ENCODE measurements around the gene DNAJC6.
A peak's percentile ranks its signal among the peaks of the same experiment; 100 is the strongest.

Gene DNAJC6

DNA sequence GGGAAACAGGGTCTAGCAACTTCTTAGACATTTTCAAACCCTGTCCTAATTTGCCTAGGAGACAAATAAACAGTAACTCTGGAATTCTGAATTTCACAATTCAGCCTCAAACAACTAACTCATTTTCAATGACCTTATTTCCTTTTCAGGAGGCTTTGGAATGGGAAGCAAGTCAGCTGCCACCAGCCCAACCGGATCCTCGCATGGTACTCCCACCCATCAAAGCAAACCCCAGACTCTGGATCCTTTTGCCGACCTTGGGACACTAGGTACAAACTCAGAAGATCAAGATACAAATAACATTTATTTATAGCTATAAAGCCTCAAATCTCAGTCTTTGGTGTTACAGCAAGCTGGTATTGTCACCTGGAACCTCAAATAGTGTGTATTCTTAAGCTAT is 92.3 kb downstream of the DNAJC6 start:
- DNase-seq (ENCODE audit: low read depth) = no peak

DNA sequence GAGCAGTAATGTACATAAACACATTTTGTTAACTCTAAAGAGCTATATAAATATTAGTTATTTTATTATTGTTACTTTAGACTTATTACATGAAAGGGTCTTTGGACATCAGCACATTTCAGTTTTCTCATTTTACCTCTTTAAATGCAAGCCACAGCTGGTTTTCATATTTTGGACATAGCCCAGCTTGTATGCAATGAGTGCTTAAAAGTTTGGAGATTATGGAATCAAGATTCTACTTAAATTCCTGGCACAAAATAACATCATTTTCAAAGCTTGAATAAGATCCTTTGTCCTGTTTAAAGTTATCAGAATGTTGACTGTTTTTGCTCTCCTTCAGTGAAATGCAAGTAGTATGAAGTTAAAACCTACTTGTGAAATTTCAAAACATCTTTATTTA is 95.6 kb downstream of the DNAJC6 start:
- DNase-seq (ENCODE audit: low read depth) = no peak

DNA sequence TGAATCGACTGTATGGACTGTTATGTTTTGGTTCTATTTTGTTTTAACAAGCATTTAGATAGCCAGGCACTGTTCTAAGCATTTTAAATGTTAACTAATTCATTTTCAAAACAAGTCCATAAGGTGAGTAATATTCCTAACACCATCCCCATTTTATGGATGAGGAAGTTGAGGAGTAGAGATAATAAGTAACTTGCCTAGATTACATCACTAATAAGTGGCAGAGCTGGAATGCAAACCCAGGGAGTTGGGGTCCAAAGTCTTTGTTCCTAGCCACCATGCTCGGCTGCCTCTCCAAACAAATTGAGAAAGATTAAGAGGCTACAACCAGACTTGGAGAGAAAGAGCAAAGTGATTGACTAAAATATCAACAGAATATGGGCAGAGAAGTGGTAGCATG is 98.5 kb downstream of the DNAJC6 start:
- DNase-seq (ENCODE audit: low read depth) = no peak

DNA sequence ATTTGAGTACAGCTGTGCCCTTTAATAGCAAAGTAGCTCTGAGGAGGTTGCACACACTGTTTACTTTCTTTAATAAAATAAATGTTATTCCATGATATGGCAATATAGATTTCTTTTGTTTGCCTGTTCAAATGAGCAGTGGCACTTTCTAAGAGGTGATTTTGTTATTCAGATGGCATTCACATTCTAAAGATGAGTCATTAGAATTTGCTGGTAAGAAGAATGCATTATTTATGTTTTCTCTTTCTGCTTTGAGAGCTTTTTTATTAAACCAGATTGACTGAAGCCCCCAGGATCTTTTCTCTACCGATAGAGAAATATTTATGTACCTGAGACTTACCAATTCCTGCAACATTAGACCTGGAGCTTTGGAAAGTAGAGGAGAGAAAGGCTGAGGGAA is 100.0 kb downstream of the DNAJC6 start:
- DNase-seq (ENCODE audit: low read depth) = no peak

DNA sequence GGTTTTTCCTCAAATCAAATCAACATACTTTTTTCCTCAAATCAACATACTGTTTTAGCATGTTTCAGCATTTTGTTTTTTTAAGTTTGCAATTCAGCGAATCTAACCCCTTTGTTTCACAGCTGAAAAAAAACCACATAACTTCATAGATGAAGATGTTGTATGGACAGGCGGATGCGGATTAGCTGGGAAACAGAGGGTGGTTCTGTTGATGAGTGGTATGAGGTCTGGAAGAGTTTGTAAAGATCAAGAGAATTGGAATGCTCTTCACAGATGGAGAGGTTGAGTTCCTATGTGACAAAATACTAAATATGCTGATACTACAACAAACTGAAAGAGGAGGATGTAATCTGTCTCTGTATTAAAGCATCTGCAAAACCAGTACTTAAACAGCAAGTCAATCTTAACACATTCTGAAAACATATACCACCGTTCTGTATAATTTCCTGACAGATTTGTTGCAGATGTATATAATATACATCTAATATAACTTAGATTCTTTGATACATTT is 100.5 kb downstream of the DNAJC6 start:
- no peak for DNase-seq (ENCODE audit: low read depth)

DNA sequence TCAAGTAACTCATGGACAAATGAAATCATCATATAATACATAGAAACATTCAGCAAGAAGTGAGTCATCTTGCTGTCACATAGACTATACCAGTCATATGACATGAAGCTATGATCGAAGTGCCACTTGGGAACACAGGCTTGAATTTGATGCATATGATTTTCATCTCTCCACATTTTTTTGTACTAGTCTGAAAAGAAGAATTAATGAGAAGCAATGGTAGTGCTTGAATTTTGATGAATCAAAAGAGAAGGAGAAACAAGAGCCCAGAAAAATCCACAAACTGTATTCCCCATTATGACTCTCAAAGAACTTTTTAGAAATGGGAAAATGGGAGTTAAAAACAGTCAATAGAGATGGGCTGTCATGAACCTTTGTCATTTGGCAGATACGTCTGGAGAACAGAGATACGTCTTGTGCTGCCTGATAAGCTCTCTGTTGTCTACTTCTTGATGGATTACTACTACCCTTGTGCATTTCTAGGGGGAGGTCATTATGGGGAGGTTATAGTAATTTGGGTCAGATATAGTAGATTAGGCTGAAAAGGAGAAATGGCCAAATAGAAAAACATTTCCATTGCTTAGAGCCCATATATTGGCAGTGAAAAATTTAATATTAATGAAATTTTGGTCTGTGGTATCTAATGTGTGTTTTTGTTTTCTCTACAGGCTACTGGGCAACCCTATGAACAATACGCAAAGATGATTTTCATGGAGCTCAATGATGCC is 103.1 kb downstream of the DNAJC6 start:
- DNase-seq (ENCODE audit: low read depth) = no peak

DNA sequence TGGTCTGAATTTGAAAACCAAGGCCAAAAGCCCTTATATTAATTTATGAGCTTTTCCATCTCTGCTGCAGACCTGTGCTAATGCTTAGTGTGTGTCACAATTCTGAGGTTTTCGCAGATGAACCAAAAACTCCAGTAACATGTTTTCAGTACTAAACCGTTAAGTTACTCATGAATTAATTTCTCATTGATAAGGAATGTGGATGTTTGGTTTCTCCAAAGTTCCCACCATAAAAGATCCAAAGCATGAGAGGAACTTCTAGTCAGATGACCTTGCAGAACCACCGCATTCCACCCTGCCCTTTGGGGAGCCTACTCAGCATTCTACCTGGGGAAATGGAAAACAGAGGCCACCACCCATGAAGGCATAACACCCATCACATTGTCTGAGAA is 103.6 kb downstream of the DNAJC6 start:
- no peak for DNase-seq (ENCODE audit: low read depth)

DNA sequence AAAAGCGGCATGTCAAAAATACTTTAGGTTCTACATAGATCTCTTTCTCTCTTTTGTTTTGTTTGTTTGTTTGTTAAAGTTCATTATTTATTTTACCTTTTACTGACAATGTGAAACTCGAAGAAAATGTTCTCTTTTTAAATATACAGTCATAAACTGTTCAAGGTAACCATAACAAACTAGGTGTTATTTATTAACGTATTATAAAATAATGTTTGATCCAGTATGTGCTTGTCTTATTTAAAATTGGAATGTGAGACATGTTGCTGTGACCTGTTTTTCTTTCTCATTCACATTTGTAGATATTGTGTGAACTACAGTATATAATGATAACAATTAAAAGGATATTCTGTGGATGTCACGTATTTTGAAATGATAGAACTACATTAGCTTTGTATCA is 105.2 kb downstream of the DNAJC6 start:
- DNase-seq (ENCODE audit: low read depth) = no peak

DNA sequence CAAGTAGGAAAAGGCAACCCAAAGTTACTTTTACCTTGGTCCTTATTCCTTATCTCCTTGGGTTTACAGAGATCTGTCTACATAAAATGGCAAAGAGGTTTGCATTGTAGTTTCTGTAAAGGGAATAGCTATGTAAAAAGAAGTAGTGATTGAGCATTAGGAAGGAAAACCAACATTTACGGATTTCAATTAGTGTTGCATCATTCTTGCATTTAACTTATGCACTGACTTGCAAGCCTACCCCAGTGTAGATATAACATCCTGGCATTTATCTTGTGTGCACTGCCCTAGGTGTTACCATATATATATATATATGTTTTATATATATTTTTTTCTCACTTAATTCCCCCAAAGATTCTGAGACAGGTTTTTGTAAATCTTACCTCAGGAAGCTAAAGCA is 107.4 kb downstream of the DNAJC6 start:
- no peak for DNase-seq (ENCODE audit: low read depth)

DNA sequence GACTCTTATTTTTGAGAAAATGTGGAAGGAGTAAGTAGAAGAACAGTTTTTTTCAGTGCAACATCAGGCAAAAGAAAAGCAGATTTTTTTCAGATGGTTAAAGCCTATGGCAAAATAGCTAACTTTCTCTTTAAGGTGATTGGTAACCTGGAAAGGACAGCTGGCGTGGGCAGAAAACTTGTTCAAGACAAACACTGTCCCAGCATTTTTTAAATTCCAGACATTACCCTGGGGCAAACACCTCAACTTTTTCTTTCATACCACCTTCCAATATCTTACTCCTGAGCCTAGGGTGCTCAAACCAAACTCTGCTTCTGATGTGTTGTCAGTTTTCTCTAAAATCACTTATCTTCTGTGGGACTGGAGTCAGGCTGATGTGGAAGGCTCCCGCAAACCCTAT is 108.4 kb downstream of the DNAJC6 start:
- DNase-seq (ENCODE audit: low read depth) = no peak

DNA sequence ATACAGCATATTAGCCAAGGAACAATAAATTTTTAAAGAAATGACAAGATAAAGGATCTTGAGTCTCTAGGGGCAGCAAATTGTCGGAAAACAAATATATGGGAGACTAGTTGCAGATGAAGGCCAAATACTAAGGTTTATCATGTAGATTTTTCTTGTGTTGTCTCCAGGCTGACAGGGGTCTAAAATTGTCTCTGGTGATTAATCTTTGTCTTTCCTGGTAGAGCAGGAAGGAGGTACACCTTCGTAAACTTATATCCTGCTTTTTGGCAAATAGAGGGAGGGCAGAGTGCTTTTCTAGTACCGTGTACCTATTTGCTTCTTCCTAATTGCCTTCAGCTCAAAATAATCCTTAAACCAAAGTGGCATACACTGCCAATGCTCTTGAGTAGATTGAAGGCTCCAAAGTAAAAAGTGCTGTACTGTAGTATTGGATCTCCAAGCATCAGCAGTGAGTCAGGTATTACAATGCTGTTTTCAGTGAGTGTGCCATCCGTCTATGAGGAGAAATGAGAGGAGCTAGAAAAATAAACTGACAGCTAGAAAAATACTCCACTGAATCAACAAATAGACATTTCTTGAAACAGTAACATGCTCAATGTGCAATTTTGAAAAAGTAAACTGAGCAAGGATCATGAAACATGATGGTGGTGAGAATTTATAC is 109.3 kb downstream of the DNAJC6 start:
- DNase-seq (ENCODE audit: low read depth) = no peak

DNA sequence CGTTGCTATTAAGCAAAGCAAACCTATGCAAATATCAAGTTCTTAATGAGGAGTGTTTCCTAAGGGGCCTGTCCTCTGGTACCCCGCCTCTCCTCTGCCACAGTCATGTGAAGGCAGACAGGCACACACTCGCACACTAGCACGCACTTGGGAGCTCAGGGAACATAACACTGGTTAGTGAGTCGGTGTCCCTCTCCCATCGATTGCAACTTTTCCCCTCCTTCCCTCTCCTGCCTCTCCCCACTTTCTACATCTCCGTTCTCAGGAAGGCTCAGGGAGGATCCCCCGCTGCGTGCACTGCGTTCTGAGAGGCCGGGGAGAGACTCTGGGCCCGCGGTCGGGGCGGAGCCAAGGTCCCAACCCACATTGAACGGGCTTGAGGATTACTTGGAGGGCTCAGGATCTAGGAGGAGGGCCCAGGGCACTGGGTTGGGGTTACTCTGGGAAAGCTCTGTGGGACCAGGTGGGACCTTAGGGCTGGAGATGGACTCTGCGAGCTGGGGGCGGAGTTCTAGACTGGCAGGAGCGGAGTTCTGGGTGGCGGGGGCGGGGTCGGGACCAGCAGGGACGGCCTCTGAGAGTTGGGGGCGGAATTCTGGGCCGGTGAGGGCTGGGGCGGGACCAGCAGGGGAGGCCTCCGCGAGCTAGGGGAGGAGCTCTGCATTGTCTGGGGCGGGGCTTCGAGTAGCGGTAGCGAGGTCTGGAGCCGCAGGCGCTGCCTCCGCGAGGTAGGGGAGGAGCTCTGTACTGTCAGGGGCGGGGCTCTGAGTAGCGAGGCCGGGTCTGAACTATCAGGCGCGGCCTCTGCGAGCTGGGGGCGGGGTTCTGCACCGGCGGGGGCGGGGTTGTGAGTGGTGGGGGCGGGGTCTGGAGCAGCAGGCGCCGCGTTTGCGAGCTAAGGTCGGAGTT is 110.6 kb downstream of the DNAJC6 start:
- DNase-seq (ENCODE audit: low read depth) = peak; percentile 96

DNA sequence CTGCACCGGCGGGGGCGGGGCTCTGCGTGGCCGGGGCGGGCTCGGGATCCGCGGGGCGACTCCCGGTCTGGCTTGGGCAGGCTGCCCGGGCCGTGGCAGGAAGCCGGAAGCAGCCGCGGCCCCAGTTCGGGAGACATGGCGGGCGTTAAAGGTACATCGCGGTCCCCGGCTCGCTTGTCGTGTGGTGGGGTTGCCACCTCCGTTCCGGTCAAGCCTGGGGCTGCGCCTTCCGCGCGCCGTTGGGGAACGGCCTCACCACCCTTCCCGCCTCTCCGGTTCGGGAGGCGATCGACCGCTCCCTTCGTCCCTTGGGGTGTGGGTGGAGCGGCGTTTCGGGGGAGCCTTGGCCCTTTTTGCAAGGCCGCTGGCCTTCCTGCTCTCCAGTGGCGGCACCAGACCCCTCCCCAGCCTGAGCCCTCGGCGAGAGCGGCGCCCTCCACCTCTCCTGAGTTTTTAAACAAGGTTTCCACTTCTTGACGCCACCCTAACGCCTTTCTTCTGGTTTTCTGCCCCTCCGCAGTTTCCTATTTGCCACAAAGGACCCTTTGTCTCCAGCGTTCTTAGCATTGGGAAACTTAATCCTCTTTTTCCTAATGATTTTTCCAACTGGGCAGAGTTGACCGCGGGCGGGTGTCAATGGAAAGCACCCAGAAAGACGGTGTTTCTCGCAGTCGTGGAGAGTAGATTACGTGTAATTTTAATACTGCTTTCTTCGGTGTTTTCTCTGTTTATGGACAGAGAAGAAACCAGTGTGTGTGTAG is 111.4 kb downstream of the DNAJC6 start, which contains the start of the genes LEPR and LEPROT:
TSS of gene LEPR (plus strand) at position 79 of the 761 bp plus-strand sequence. CDS start 144,898 bp downstream, outside the sequence.
TSS of gene LEPROT (plus strand) at position 79 of the 761 bp plus-strand sequence. CDS start at position 136, 57 bp downstream.
- no peak for DNase-seq (ENCODE audit: low read depth)

DNA sequence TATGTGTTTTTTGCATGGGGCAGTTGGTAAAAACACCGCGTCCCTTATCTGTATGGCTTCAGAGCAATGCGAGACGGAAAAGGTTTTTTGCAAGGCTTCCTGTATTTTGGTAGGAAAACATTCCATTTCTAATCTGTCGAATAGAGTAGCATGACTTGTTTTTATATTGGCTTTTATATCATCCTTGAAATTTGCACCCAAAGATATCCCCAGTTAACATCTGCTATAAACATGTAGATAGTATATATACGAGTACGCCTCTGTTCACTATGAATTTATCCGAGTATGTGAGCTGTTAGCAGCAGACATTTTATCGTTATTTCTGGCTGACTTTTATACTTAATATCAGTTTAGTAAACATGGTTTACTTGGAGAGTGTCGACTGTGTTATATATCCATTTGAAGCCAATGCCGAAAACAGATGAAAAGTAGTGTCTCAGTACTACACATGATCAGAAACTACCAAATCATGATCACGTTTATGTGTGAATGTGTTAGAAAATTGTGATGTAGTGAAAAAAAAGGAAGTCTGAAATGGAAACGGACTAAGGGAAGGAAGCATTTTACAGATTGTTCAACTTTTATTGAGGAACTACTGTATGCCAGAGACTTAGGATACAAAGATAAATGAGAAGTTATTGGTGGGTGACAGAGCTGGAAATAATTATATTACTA is 112.1 kb downstream of the DNAJC6 start:
- no peak for DNase-seq (ENCODE audit: low read depth)

DNA sequence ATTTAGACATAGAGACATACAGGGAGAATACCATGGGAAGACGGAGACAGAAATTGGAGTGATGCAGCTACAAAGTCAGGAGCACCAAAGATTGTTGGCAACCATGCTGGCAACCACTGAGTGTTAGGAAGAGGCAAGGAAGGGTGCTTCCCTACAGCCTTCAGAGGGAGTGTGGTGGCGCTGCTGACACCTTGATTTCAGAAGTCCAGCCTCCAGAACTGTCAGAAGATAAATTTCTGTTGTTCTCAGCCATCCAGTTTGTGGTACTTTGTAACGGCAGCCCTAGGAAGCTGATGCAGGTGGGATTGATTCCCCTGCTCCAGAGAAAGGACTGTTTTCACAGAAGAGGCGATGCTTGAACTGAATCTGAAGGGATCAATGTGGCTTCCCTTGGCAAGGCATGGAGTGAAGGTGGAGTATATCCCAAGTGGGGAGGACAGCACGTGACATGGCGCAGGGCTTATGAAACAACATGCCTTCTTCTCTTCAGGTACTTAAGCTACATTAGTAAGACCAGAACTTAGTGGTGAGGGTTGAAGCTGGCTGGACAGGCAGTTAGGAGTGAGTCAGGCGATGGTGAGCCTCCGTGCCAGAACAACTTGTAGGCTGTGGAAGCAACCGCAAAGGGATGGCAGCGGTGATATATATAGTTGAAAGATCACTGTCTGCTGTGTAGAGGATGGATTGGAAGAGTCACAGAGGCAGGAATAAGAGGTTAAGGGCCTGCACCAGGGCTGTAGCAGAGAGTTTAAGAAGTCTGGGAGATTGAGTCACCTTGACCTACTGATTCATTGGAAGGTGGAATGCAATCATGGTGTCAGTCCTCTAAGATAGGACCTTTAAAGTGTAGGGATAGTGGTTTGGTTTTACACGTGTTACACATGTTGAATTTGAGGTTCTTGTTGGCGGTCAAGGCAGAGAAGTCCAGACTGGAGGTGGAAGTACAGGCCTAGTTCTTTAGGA is 113.2 kb downstream of the DNAJC6 start:
- DNase-seq (ENCODE audit: low read depth) = no peak

DNA sequence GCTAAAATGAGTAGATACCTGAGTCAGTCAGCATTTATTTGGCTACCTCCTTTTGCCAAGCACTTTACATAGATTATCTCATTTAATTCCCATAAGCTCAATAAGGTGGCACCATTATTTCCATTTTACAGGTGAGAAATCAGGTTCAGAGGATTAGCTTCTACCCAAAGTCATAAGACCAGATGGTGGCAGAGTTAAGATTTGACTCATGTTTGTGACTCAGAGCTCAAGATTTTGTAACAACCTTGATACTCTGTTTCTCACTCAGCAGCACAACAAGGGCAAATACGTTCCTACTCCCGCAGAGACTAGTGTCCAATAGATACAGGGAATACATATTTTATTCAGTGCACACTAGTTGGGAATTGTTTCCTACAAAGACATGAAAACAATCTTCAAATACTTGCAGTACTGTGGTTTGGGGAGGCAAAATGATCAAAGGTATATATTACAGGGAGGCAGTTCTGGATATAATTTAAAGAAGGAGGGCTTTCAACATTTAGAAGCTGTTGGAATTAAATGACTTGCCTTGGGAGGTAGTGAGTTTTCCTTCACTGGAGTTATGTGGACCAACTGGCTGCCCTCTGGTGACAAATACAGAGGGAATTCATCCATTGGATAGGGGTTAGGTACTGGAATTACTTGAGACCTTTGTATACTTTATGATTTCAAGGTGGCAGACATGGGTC is 114.7 kb downstream of the DNAJC6 start:
- DNase-seq (ENCODE audit: low read depth) = no peak

DNA sequence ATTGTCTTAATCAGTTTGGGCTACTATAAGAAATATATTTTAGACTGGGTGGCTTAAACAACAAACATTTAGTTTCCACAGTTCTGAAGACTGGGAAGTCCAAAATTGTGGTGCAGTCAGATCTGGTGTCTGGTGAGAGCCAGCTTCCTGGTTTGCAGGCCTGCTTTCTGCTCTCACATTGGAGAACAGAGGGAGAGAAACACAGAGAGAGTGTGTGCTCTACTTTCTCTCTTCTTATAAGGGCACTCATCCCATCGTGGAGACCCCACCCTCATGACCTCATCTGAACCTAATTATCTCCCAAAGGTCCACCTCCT is 115.2 kb downstream of the DNAJC6 start:
- no peak for DNase-seq (ENCODE audit: low read depth)

DNA sequence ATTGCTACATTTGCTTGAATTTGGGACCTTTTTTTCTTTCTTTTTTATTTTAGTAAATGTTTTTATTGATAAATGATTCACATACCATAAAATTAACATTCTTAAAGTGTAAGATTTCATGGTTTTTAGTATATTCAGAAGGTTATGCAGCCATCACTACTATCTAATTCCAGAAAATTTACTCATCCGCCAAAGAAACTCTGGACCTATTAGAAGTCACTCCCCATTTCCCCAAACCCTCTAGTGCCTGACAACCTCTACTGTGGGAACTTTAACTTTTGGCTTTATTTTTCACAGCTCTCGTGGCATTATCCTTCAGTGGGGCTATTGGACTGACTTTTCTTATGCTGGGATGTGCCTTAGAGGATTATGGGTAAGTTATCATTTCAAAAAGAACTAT is 115.7 kb downstream of the DNAJC6 start:
- DNase-seq (ENCODE audit: low read depth) = no peak

DNA sequence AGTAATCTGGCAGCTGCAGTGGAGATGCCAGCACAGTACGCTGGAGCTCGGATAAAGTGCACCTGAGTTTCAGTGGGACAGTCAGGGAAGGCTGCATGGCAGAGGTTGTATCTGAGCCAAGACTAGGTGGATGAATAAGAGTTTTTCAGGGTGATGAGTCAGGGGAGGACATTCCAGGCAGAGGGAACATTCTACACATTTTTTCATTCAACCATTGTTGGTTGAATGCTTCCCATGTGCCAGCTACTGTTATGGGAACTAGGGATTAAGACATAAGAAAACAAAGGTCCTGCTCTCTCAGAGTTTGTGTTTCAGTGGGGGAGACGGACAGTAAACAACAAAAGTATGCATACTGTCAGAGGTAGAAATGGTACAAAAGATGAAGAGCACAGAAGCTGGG is 116.4 kb downstream of the DNAJC6 start:
- no peak for DNase-seq (ENCODE audit: low read depth)

All from stromal cell of bone marrow (primary cell).